Stimulated activated CD4-positive, alpha-beta T cell treated with anti-CD3 and anti-CD28 coated beads, Interleukin-4, amount 100 ng/mL, for 4 hours (primary cell): Measurements from ENCODE around the gene STAB1.

Experiments
- DNase-seq, 2 experiments: peaks; one replicate each; pipeline ENCODE4 v3.0.0-alpha.2; 2020

STAB1 gene

DNA sequence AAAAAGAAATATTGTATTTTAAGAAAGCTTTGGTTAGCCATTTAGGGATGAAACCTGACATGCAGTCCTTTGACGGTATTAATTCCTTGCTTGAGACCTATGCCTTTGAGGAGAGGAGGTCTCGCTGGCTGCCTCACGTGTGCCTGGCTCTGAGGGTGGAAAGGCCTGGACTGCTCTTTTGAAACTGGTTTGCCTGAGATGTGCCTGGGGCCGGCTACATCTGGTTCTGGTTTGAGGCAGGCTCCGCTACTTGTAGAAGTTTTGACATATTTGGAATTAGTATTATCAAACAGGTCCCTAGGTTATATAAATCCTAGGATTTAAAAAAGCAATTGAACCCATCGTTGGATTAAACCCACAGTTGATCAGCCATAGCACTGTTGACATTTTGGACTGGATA, 33.3 kb upstream of the STAB1 start:
- DNase-seq = no peak

DNA sequence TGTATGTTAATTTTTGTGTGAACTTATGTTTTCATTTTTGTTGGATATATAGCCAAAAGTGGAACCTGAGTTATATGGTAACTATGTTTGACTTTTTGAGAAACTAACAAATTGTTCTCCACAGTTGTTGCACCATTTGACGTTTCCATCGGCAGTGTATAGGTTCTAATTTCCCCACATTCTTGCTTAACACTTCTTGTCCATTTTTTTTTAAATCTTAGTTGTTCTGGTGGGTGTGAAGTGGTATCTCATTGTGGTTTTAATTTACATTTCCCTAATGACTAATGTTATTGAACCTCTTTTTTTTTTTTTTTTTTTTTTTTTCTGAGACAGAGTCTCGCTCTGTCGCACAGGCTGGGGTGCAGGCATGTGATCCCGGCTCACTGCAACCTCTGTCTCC, 31.7 kb upstream of the STAB1 start:
- DNase-seq = no peak

DNA sequence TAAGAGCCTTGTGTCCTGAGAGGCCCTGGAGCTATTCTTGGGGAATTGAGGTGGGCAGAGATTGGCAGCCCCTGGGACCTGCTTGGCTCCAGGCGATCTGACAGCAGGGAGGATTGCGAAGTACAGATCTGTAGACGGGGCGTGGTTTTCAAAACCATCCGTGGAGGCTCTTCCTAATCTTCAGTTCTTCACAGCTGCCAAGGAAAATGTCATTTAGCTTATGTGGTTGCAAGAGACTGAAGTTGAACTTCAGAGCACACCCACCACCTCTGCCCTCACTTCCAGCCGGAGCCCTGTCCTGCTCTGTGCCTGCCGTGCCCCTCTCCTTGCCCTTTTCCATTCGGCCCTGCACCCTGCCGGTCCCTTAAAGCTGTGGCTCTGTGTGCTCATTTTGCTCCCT, 26.8 kb upstream of the STAB1 start:
- DNase-seq = no peak

DNA sequence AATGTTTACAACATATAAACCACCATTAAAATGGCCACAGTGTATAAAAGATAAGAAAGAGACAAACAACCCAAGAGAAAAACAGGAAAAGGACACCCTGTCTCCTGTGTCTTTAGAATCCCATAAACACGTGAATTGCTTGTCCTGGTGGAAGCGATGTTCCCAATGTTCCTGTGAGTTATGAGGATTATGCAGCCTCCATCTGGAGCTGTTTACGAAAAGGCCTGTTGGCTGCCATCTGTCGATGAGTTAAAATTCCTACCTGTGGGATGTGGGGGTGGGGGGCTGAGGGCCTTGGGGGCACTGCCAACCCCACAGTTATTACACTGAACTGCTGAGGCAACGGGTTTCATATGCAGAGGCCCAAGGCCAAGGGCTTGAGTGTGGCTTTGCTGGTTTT, 26.1 kb upstream of the STAB1 start:
- no peak for DNase-seq

DNA sequence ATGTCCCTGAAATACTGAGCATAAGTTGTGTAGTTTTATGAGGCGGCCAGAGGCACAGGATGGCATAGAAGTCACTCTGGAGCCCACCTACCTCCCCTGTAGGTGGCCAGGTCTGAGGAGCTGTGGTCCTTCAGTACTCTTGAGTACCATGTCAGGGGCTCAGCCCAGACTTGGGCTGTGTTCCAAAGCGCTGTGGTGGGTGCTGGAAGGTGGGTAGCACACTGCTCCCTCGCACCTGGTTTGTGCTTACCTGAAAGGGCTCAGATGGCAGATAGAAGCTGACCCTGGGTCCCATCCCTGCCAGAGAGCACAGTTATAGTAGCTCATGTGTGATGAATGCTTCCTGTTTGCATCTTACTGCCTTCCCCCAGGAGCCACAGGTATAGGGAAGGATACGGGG, 24.2 kb upstream of the STAB1 start:
- DNase-seq = no peak

DNA sequence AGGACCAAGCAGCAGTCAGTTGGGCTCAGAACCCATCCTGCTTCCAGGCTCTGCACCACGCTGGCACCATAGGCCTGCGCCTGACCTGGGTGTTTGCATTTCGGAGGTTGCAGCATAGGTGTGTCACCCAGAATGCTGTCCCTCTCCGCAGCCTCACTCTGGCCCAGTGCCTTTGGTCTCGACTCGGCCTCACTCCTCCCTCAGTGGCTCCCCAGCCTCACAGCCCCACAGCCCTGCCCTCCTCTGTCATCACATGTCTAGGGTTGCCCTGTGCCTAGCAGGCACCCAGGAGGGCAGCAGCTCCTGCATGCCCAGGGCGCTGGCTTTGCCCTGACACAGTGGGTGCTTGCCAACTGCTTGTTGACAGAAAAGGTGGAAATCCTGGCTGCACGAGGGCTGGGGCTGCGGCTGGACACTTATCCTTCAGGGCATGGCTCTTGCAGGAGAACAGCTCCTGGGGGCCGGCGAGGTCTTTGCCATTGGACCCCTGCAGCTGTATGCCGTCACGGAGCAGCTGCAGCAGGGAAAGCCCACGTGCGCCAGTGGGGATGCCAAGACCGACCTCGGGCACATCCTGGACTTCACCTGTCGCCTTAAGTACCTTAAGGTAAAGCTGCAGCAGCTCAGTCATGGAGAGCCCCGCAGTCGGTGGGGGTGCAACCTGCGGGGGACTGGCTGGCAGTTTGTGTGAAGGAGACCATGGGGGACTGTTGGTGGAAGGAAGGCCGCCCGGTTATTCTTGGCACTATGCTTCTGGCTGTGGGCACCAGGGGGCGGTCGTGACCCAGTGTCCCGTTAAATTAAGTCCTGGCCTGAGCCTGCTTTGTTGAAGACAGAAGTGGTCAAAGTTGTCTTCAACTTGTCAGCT, 23.5 kb upstream of the STAB1 start:
- peak in 1 of 2 experiments; percentile 25 for DNase-seq

DNA sequence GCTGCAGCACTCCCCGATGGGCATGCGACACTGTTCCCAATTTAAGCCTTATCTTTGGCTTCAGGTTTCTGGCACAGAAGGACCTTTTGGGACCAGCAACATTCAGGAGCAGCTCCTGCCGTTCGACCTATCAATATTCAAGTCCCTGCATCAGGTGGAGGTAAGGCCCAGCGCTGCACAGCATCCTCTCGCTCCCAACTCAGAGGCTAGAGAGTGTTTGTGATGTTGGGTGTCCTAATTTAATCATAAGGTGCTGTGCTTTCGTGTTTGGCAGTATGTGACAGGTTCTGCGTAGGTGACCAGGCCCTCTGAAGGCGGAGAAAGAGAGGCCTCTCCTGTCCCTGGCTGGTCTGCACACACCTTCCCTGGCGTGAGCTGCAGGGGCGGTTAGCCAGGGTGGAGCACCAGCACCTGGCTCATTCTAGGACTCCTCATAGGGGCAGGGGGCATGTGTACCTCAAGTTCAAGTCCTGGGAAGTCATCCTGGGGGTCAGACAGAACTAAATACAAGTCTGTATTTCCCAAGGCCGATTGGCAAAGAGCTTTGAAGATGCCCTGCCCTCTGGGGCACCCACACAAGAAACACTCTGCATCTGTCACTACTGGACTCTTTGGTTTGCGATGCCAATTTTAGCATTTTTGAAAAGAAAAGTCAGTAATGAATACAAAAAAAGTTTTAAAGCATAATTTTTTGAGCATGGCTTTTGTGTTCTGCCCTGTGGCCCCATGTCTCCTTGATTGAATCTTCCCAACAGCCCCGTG, 22.7 kb upstream of the STAB1 start:
- no peak for DNase-seq

DNA sequence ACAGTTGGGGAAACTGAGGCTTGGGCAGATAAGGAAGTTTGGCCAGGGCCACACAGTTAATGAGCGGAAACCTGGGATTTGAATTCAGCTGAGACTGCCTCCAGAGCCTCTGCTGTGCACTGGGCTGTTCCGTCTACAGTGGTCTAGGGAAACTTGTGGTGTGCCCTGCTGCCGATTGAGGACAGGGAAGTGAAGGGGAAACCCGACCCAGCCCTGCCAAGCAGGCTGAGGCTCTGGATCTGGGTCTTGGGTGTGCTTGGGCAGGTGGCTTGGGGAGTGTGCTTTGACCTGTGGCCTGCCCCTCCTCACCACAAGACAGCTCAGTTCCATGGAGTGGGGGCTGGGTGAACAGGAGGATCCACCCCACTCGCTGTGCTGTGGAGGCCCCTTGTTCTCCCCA, 22.1 kb upstream of the STAB1 start:
- no peak for DNase-seq

DNA sequence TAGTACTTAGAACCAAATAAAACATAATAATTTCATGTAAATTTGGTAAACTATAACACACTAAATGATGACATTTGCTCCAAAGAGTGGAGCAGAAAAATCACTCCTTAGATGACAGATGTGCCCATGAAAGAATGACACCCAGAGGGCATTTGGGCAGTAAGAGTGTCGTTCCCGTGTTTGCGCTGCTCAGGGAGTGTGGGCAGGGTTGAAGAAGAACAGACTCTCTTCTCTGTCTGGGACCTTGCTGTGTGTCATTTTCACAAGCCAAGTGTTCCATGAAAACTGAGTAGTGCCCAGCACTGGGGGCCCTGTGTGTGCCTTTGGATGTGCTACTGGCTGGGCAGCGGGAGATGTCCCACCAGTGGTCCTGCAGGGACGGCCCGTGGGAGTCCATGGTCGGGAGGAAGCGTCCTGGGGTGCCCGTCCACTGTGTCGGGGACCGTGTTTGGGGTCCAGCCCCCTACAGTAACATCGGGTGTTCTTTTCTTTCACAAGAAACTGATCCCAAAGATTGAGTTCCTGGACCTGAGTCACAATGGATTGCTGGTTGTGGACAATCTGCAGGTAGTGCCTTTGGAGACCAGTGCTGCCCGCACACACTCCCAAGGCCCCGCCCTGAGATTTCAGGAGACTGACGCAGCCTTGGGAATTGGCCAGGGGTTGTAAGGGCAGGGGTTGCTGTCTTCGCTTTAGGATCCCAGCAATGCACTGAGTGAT, 17.9 kb upstream of the STAB1 start:
- DNase-seq = no peak

DNA sequence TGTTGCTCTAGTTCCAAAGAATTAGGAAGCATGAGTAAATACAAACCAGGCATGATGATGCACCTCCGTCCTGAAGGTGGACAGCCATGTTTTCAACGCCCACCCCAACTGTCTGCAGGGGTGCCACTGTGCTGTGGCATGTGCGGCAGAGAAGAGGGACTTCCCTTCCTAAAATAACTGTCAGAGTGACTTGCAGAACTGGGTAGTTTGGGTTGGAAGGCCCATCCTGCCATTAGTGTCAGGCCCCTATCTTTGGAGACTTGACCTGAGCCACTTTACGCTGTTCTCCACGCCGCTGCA, 17.4 kb upstream of the STAB1 start:
- no peak for DNase-seq

DNA sequence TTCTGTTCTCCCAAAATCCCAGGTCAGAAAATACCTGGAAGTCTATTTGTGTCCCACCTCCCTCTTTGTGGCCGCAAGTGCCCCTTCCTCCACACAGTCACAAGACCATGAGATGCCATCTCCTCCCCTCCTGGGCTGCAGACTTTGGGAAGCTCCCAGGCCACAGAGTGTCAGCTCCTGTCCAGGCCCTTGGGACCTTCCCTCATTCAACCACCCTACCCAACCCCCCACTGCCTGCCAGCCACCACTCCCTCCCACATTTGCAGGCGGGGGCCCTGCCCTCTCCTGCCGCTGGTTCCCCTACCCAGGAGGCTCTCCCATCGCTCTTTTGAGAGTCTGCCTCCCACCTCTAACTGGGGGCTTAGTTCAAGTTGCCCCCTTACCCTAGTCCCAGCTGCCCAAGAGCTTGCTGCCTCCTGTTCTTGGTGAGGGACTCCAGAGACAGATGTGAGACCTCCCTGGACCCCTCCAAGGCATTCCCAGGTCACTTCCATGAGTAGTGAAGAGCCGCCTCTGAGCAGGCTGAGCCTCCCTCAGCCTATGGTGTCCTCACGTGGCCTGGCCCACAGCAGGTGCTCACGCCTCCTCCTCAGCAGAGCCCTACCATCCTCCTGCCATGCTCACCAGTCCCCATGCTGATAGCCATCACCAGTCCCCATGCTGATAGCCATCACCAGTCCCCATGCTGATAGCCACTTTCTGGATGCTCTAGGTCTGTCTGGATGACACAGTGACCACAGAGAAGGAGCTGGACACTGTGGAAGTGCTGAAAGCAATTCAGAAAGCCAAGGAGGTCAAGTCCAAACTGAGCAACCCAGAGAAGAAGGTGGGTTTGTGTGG, 15.9 kb upstream of the STAB1 start:
- DNase-seq = no peak

DNA sequence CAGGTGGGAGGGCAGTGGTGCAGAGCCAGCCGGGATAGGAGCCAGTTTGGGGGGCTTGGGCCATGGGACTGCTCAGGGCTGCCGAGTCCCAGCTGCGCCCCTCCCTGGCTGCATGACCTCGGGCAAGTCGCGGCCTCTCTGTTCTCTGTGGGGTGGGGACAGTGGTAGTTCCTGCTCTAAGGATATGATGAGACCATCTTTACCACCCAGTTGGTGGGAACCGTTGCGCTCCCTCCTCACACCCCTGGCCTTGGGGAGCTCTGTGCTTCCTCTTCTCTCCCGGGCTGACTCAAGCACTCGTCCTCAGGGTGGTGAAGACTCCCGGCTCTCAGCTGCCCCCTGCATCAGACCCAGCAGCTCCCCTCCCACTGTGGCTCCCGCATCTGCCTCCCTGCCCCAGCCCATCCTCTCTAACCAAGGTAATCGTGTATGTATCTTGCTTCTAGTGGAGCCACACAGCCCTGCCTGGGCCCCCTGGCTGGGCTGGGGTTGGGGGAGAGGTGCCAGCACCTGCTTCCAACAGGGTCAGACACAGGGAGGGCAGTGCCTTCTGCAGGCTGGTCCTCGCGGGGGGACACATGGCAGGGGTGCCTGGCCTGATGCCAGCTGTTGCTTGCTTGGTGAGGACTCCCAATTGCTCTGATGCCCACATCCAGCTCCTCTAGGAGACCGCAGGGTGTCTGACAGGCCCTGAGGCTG, 15.1 kb upstream of the STAB1 start:
- no peak for DNase-seq

DNA sequence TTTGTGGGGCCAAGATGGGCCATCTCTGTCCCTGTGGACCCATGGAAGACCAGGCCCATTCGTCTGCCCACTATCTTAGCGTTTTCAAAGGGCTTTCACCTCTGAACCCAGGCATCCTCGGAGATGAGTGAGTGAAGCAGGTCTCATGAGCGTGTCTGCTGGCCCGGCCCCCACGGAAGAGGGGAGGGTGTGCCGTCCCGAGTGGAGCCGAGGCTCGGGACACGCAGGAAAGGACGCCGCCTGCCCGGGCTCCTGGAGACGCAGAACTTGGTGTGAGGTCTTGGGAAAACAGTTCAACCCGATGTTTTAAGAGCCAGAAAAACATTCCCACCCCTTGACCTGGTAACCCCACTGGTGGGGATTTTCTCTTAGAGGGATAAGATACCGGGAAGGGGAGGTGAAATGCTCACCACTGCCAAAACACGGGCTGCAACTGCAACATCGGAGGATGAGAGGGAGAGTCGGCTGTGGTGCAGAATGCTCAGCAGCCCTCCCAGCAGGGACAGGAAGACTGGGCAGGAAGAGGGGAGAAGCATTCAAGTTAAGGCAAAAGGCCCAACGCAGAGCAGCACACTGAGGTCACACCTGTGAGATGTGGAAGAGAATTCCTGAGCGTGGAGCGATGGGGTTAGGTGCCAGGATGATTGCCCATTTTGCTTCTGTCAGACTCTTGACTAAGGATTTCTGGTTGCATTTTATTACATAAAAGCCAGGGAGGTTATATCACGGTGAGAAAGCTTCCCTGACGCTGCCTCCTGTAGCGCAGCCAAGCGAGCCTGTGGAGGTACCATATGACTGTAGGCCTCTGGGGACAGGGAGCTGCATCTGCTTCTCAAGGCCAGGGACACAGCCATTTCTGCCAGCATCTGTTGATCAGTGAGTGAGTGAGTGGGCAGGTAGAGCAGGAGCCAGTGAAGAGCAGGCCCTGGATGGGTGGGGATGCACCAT, 14.1 kb upstream of the STAB1 start:
- DNase-seq = no peak

DNA sequence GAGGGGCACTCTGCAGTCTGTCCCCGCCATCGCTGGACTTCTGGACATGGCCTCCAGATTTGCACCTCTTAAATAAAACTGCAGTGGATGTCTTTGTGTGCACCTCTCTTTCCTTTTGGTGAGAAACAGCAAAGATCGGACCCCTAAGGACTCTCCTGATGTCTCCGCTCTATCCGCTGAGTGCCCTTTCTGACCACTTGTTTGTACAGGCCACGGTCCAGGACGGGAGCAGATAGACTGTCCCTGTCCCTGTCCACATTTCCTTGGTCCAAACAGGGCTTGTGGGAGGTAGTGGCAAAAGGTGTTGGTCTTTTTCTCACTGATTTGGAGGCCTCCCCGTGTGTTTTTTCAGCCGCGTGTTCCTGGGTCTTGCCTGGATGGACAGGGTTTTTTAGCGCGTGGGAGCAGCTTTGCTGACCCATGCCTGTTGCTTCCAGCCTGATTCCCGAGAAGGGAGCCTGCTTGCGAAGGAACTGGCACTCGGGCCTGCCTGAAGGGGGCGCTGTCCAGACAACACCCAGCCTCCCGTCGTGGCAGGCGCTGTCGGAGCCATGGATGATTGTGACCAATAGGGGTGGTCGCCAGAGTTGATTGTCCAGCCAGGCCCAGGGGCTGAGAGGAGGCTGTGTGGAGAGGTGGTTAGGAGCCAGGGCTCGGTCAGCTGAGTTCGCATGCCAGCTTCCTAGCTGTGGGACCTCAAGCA, 13.2 kb upstream of the STAB1 start:
- no peak for DNase-seq

DNA sequence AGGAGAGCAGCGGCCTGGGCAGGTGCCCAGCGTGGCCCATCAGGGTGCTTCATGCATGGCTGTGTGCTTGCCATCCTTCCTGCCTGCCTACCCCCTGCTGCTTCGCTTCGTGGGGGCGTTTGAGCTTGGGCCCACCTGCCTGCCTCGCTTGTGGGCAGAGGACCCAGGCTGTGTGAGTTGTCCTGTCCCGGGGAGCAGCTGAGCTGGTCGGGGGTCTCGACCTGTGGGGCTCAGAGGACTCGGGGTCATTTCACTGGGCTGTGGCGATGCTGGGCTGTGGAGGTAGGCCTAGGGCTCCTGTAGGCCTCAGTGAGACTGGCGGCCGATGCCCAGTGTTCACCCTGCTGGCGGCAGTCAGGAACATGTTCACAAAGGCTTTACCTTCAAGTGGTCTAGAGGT, 12.1 kb upstream of the STAB1 start:
- DNase-seq = no peak

DNA sequence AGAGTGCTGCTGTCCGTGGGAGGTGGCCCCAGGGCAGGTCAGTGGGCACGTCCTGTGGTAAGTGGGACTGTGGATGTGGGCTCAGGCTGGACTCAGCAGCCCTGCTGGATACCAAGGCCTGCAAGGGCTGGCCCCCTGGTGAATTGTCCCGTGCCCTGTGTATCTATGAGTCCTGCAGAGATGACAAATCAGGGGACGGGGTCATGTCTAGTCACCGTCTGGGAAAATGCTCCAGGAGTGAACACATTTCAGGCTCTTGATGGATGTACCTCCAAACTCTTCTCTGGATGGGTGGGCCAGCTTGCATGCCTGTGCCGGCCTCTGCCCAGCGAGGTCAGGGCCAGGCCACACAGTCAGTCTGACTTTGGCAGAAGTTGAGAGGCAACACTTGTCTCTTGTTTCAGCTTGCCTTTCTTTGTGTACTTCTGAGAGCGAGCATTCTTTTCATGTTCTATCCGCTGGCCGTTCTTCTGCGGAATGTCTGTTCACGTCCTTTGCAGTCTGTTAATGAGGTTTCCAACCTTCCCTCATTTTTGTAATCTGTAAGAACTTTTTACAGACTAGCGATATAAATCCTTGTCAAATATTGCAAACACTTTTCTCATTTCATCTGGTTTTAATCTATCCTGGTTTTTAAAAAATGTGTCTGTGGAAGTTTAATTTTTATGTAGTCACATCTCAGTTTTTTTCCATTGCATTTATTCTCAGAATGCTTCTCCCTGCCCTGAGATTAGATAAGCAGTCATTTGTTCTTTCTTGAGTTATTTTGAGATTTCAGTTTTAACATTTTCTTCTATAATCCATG, 11.4 kb upstream of the STAB1 start:
- no peak for DNase-seq

DNA sequence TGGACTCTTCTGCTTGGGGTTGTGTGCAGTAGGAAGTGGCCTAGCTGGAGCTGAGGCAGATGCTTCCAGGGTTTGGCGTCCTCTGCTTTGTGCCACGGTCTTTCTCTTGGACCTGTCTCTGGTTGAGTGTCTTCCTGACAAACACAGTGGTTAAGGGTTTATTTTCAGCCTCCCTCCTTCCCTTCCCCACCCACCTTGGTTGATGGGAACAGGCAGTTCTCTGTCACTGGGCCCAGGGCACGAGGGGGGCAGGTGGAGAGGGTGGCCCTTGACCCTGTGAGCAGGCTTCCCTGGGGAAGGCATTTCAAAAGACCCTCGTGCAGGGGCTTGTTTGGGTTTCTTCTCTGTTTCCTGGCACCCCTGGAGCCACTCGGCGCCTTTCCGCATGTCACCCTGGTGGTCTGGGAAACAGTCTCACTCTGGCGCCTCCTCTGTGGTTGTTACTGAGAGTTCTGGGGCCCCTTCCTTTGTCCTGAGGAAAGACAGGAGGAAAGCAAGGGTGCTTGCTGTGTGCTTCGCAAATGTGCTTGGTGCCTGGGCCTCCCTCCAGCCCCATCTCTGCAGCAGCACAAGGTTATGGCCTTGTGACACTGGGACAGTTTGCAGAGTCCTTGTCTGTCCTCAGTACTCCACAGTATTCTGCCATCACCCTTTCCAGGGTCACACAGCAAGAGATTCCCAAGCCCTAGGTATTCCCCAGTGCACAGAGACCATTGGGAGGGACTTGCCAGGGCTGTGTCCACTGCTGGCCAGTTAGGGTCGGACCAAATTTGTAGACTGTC, 10.3 kb upstream of the STAB1 start:
- no peak for DNase-seq

DNA sequence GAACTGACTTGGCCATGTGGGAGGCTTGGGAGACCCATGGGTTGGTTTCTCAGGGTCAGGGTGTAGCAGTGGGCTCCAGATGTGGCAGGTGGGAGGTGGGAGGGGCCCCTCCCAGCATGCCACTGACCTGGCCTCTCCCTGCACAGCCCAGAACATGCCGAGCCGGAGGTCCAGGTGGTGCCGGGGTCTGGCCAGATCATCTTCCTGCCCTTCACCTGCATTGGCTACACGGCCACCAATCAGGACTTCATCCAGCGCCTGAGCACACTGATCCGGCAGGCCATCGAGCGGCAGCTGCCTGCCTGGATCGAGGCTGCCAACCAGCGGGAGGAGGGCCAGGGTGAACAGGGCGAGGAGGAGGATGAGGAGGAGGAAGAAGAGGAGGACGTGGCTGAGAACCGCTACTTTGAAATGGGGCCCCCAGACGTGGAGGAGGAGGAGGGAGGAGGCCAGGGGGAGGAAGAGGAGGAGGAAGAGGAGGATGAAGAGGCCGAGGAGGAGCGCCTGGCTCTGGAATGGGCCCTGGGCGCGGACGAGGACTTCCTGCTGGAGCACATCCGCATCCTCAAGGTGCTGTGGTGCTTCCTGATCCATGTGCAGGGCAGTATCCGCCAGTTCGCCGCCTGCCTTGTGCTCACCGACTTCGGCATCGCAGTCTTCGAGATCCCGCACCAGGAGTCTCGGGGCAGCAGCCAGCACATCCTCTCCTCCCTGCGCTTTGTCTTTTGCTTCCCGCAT, 7.9 kb upstream of the STAB1 start:
- no peak for DNase-seq
